Sigmoid colon (tissue), 4 donors: ENCODE measurements around the gene PASD1.

Source experiments
- CTCF ChIP-seq, 4 experiments: fragments of 450-650 bp in 3 of 4; fragments of 200-600 bp in 1 of 4; IDR thresholded peaks; one replicate each; pipeline ENCODE4 v1.5.1; 2016 to 2019; ENCODE audit warnings: antibody characterized with exemption in 4 of 4, mild to moderate bottlenecking in 3 of 4, moderate library complexity in 2 of 4
- EP300 ChIP-seq, 4 donors: sonication (generic); formaldehyde crosslinking; IDR thresholded peaks; one replicate each; pipeline ENCODE4 v1.6.1; 2017; ENCODE audit warnings: antibody characterized with exemption in 4 of 4
- POLR2A ChIP-seq, 2 donors: fragments of 450-650 bp; IDR thresholded peaks; one replicate each; pipeline ENCODE4 v1.6.1; 2016; ENCODE audit warnings: antibody characterized with exemption in 2 of 2, mild to moderate bottlenecking in 2 of 2, moderate library complexity in 2 of 2
- POLR2AphosphoS5 ChIP-seq, 4 donors: sonication (generic); formaldehyde crosslinking; IDR thresholded peaks; one replicate each; pipeline ENCODE4 v1.6.1; 2017; ENCODE audit warnings: antibody characterized with exemption in 4 of 4

GRCh38 chrX:151703487-151703886 lies 140.0 kb downstream of the PASD1 start:
- TF ChIP-seq CTCF (IDR thresholded peaks at IDR 0.05): no peak
- TF ChIP-seq EP300 (IDR thresholded peaks at IDR 0.05): no peak
- no peak for TF ChIP-seq POLR2A (IDR thresholded peaks at IDR 0.05)
- TF ChIP-seq POLR2AphosphoS5 (IDR thresholded peaks at IDR 0.05): no peak
